H1 (cell line): ENCODE data around the gene STARD4. TPM values are rescaled to one million over a fixed set of nuclear protein-coding genes. Genes with fewer than 3 reads are reported as not detected.

Experiments used
- ATF2 ChIP-seq: IDR thresholded peaks from 2 replicates; pipeline ENCODE4 v1.6.1; 2012; ENCODE audit warnings: low read length, inconsistent platforms
- CHD7 ChIP-seq: fragments of 300-600 bp; sonication (generic); IDR thresholded peaks from 2 replicates; pipeline ENCODE4 v1.7.1; 2012; ENCODE audit warnings: low read length, moderate library complexity, mild to moderate bottlenecking, inconsistent platforms; ENCODE audit not compliant: insufficient replicate concordance
- JUN ChIP-seq: IDR thresholded peaks from 2 replicates; pipeline ENCODE4 v1.6.1; 2011; ENCODE audit warnings: low read depth, mild to moderate bottlenecking, improper control_type of control experiment, low read length
- KDM1A ChIP-seq: fragments of 200-600, 300-600 bp; sonication (generic); IDR thresholded peaks from 2 replicates; pipeline ENCODE4 v1.7.1; 2016; ENCODE audit warnings: mild to moderate bottlenecking, low read length, borderline replicate concordance
- KDM5A ChIP-seq: fragments of 200-600 bp; IDR thresholded peaks from 2 replicates; pipeline ENCODE4 v1.7.1; 2012; ENCODE audit warnings: mild to moderate bottlenecking, low read length, inconsistent platforms, mixed read lengths
- MAFK ChIP-seq: IDR thresholded peaks from 2 replicates; pipeline ENCODE4 v1.6.1; 2012; ENCODE audit warnings: low read depth, mild to moderate bottlenecking, improper control_type of control experiment, low read length
- MAX ChIP-seq: IDR thresholded peaks from 2 replicates; pipeline ENCODE4 v1.6.1; 2012; ENCODE audit warnings: inconsistent platforms
- POLR2A ChIP-seq, 2 experiments: IDR thresholded peaks; 1 replicate in 1 of 2; 2 replicates in 1 of 2; pipeline ENCODE4 v1.6.1; 2011; ENCODE audit warnings: low read depth in 2 of 2, low read length in 2 of 2, mild to moderate bottlenecking in 2 of 2; ENCODE audit errors: control extremely low read depth in 1 of 2
- TBP ChIP-seq: IDR thresholded peaks from 2 replicates; pipeline ENCODE4 v1.6.1; 2011; ENCODE audit warnings: low read depth, low read length, improper control_type of control experiment
- polyA plus RNA-seq, 7 experiments: library from polyadenylated mRNA; depleted of rRNA in 3 of 7; stranded (reverse) in 5 of 7; unstranded in 2 of 7; fragments of >200 nt in 5 of 7; fragments of 200-250 nt in 2 of 7; gene quantifications; 1 replicate in 5 of 7; 2 replicates in 1 of 7; 4 replicates in 1 of 7; pipeline versions ENCODE4 v1.2.1 to v1.2.3, GENCODE V29; 2011 to 2013; ENCODE audit warnings: missing spikeins in 2 of 7, mixed read lengths in 2 of 7
- total RNA-seq: library from RNA; stranded (reverse); fragmentation: NEBNext Ultra II Directional; extraction: Animal tissue kit (Norgen Biotek cat#: 25700); gene quantifications from 2 replicates; pipeline ENCODE4 v1.2.1, GENCODE V29; 2021

Gene STARD4
- total and polyA plus RNA-seq, 2 of the 8 experiments (the other 6 are each of a cell fraction or from before 2014, with no cell fraction given), result 10.8 to 47.9 TPM

- no peak for TF ChIP-seq CHD7
- TF ChIP-seq JUN, result no peak
- TF ChIP-seq ATF2, result no peak
- no peak for TF ChIP-seq MAX
- no peak for TF ChIP-seq KDM5A
- TF ChIP-seq POLR2A (IDR thresholded peaks at IDR 0.05; ENCODE audit: control extremely low read depth in 1 of 2, low read depth in 2 of 2, low read length in 2 of 2), result no peak
- no peak for TF ChIP-seq TBP
- TF ChIP-seq MAFK, result no peak
- no peak for TF ChIP-seq KDM1A
Observed at GRCh38 chr5:111509119-111509518, 3.2 kb downstream of the STARD4 start (continued).
